ENCODE measurements around the gene KRTAP9-4. TPM values are rescaled to one million over a fixed set of nuclear protein-coding genes. Genes with fewer than 3 reads are reported as not detected.

Gene KRTAP9-4
- total RNA-seq, 1 experiment from 2014 or later, result not detected

DNA sequence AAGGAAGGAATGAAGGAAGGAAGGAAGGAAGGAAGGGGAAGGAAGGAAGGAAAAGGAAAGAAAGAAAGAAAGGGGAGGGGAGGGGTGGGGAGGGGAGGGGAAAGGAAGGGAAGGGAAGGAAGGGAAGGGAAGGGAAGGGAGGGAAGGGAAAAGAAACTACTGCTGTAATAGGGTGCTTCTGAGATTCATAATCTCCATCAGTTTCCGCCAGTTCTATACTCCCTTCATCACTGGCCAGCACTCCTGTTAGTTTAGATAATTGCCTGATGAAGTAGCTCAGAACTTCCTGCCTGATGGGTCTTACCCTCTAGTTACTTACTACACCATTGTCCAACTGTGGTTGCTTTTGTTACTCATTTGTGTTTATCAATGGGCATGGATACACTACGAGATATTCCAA, 13.7 kb downstream of the KRTAP9-4 start:
- POLR2A ChIA-PET, result no interaction called here
- intact Hi-C loops (cut with micrococcal nuclease), result no loop called here

DNA sequence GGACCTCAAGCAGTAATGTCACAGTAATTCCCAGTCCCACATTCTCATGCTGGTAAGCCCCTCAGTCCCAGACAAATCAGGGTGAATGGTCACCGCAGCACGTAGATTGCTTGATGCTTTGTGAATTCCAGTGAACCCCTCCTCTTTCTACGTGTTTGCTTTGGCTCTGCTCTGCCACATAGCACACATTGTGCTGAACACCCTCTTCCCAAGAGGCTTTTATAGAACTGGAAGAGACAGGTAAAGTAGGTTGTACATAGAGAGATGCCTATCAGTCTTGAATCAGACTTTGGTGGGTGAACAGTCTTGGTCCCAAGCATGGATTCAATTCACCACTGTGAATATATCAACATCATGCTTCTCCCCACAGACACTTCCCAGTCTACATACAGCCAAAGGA, 15.1 kb downstream of the KRTAP9-4 start:
- ChIA-PET POLR2A (no interaction called here), CTCF (no interaction called here), RAD21 (ENCODE audit: low non-redundant PET in 1 of 2, low total read pairs in 2 of 2, uncharacterized antibody in 2 of 2, unreplicated experiment in 2 of 2) (no interaction called here)
- Histone ChIP-seq H3K4me3 (replicated peaks in 1 of 2; ENCODE audit: low read depth in 1 of 2, low read length in 2 of 2) (no peak overlapping the region), H3K27ac (ENCODE audit: low read depth, low read length) (no peak overlapping the region), H2AFZ (ENCODE audit: low read depth, low read length, poor library complexity, severe bottlenecking) (no peak overlapping the region), H3K27me3 (ENCODE audit: insufficient read depth, low read length) (no peaks in the 10 kb centered on the region), H3K9me3 (ENCODE audit: control insufficient read depth in 1 of 2, insufficient read depth in 1 of 2, low read depth in 1 of 2, low read length in 2 of 2) (no peaks in the 10 kb centered on the region), H3K36me3 (ENCODE audit: control insufficient read depth in 1 of 2, insufficient read depth in 2 of 2, low read length in 2 of 2) (no peaks in the 10 kb centered on the region), H4K20me1 (ENCODE audit: insufficient read depth) (no peaks in the 10 kb centered on the region), H3K4me1 (ENCODE audit: control insufficient read depth in 1 of 2, insufficient read depth in 2 of 2, low read length in 2 of 2) (no peaks in the 10 kb centered on the region), H3K79me2 (ENCODE audit: insufficient read depth, low read length) (no peaks in the 10 kb centered on the region), H3K9me2 (ENCODE audit: insufficient read depth) (no peaks in the 10 kb centered on the region), H3K9ac (ENCODE audit: low read length) (no peak overlapping the region), H3K4me2 (ENCODE audit: low read length) (no peak overlapping the region)
- ATAC-seq, result no peak
- intact Hi-C loops (cut with micrococcal nuclease), result loop anchor here (1.0 kb wide), 1 partner anchor 12 kb away; no protein-coding TSS in a partner anchor
- BruUV-seq (replicated peaks), result no TSS peak
- no peak for DNase-seq (ENCODE audit: low read depth, low spot score)
- TF ChIP-seq EGR1 (IDR thresholded peaks at IDR 0.05; ENCODE audit: low read depth), result no peak
- TF ChIP-seq ZBTB33 (IDR thresholded peaks at IDR 0.05; ENCODE audit: extremely low read depth, insufficient replicate concordance, low read length), result no peak
- no peak for TF ChIP-seq CBX3 (IDR thresholded peaks at IDR 0.05; ENCODE audit: low read depth)
- no peak for TF ChIP-seq ELF1 (IDR thresholded peaks at IDR 0.05; ENCODE audit: borderline replicate concordance, low read depth)
- TF ChIP-seq JUND (IDR thresholded peaks at IDR 0.05), result no peak
- no peak for TF ChIP-seq FOSL1 (IDR thresholded peaks at IDR 0.05; ENCODE audit: low read depth)
- TF ChIP-seq EZH2phosphoT487 (IDR thresholded peaks at IDR 0.05; ENCODE audit: borderline replicate concordance), result no peak
- no peak for TF ChIP-seq TCF7L2 (IDR thresholded peaks at IDR 0.05; ENCODE audit: borderline replicate concordance, extremely low read depth, insufficient read depth, insufficient read length)
- TF ChIP-seq EZH2 (IDR thresholded peaks at IDR 0.05), result no peak

More for the DNA sequence above, 13.7 kb downstream of the KRTAP9-4 start:
- Histone ChIP-seq H3K79me2 (ENCODE audit: insufficient read depth, low read length) (no peaks in the 10 kb centered on the region), H3K9me3 (ENCODE audit: control insufficient read depth in 1 of 2, insufficient read depth in 1 of 2, low read depth in 1 of 2, low read length in 2 of 2) (no peaks in the 10 kb centered on the region), H3K9me2 (ENCODE audit: insufficient read depth) (no peaks in the 10 kb centered on the region), H3K4me3 (replicated peaks in 1 of 2; ENCODE audit: low read depth in 1 of 2, low read length in 2 of 2) (no peak overlapping the region), H3K4me1 (ENCODE audit: control insufficient read depth in 1 of 2, insufficient read depth in 2 of 2, low read length in 2 of 2) (no peaks in the 10 kb centered on the region), H2AFZ (ENCODE audit: low read depth, low read length, poor library complexity, severe bottlenecking) (no peak overlapping the region), H3K9ac (ENCODE audit: low read length) (no peak overlapping the region), H3K27me3 (ENCODE audit: insufficient read depth, low read length) (no peaks in the 10 kb centered on the region), H3K27ac (ENCODE audit: low read depth, low read length) (no peak overlapping the region), H3K4me2 (ENCODE audit: low read length) (no peak overlapping the region), H4K20me1 (ENCODE audit: insufficient read depth) (no peaks in the 10 kb centered on the region), H3K36me3 (ENCODE audit: control insufficient read depth in 1 of 2, insufficient read depth in 2 of 2, low read length in 2 of 2) (no peaks in the 10 kb centered on the region)
- CTCF ChIA-PET, result no interaction called here
- RAD21 ChIA-PET (ENCODE audit: low non-redundant PET in 1 of 2, low total read pairs in 2 of 2, uncharacterized antibody in 2 of 2, unreplicated experiment in 2 of 2), result no interaction called here
- DNase-seq (ENCODE audit: low read depth, low spot score) (no peak), ATAC-seq (no peak)
- TF ChIP-seq ZNF274 (IDR thresholded peaks at IDR 0.05; ENCODE audit: low read depth, low read length), result no peak
- TF ChIP-seq, protein P1, sequence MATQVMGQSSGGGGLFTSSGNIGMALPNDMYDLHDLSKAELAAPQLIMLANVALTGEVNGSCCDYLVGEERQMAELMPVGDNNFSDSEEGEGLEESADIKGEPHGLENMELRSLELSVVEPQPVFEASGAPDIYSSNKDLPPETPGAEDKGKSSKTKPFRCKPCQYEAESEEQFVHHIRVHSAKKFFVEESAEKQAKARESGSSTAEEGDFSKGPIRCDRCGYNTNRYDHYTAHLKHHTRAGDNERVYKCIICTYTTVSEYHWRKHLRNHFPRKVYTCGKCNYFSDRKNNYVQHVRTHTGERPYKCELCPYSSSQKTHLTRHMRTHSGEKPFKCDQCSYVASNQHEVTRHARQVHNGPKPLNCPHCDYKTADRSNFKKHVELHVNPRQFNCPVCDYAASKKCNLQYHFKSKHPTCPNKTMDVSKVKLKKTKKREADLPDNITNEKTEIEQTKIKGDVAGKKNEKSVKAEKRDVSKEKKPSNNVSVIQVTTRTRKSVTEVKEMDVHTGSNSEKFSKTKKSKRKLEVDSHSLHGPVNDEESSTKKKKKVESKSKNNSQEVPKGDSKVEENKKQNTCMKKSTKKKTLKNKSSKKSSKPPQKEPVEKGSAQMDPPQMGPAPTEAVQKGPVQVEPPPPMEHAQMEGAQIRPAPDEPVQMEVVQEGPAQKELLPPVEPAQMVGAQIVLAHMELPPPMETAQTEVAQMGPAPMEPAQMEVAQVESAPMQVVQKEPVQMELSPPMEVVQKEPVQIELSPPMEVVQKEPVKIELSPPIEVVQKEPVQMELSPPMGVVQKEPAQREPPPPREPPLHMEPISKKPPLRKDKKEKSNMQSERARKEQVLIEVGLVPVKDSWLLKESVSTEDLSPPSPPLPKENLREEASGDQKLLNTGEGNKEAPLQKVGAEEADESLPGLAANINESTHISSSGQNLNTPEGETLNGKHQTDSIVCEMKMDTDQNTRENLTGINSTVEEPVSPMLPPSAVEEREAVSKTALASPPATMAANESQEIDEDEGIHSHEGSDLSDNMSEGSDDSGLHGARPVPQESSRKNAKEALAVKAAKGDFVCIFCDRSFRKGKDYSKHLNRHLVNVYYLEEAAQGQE (IDR thresholded peaks at IDR 0.05; ENCODE audit: low read depth), result no peak
- TF ChIP-seq SP1 (IDR thresholded peaks at IDR 0.05; ENCODE audit: low read depth), result no peak
- TF ChIP-seq EGR1 (IDR thresholded peaks at IDR 0.05; ENCODE audit: low read depth), result no peak
- BruUV-seq (replicated peaks), result no TSS peak

All from HCT116 (cell line).